OCI-LY1 (cell line): ENCODE measurements around the gene ZNF296.

ENCODE experiments used
- H2AFZ ChIP-seq: fragments of 200-600 bp; sonication (generic), shearing (Covaris generic); 2 replicates; pipeline ENCODE4 v1.6.0; 2014; ENCODE audit warnings: antibody characterized with exemption, mild to moderate bottlenecking, low read length
- H3F3A ChIP-seq: fragments of 200-600 bp; sonication (generic), shearing (Covaris generic); 2 replicates; pipeline ENCODE4 v1.6.0; 2014; ENCODE audit warnings: mild to moderate bottlenecking, antibody characterized with exemption, low read length, moderate library complexity; ENCODE audit not compliant: insufficient read depth
- H3K27ac ChIP-seq: fragments of 200-600 bp; sonication (generic); 2 replicates; pipeline ENCODE4 v1.5.1; 2014; ENCODE audit warnings: low read length, mixed run types, mild to moderate bottlenecking, low read depth; ENCODE audit not compliant: poor library complexity, severe bottlenecking
- H3K27me3 ChIP-seq: fragments of 200-600 bp; sonication (generic); 2 replicates; pipeline ENCODE4 v1.6.0; 2014; ENCODE audit warnings: antibody characterized with exemption, mild to moderate bottlenecking, low read length, moderate library complexity; ENCODE audit not compliant: insufficient read depth
- H3K36me3 ChIP-seq: fragments of 200-600 bp; sonication (generic); 2 replicates; pipeline ENCODE4 v1.6.1; 2014; ENCODE audit warnings: mild to moderate bottlenecking, antibody characterized with exemption, low read length, moderate library complexity, mixed read lengths; ENCODE audit not compliant: insufficient read depth
- H3K4me1 ChIP-seq: fragments of 200-600 bp; sonication (generic); 2 replicates; pipeline ENCODE4 v1.5.1; 2014; ENCODE audit warnings: mild to moderate bottlenecking, low read length, moderate library complexity; ENCODE audit not compliant: insufficient read depth, severe bottlenecking
- H3K4me2 ChIP-seq: fragments of 200-600 bp; sonication (generic), shearing (Covaris generic); 2 replicates; pipeline ENCODE4 v1.6.1; 2014; ENCODE audit warnings: low read length
- H3K4me3 ChIP-seq: fragments of 200-600 bp; sonication (generic); 2 replicates; pipeline ENCODE4 v1.5.1; 2014; ENCODE audit warnings: low read length, low read depth, mild to moderate bottlenecking, mixed read lengths; ENCODE audit not compliant: poor library complexity, severe bottlenecking
- H3K79me2 ChIP-seq: fragments of 200-600 bp; shearing (Covaris generic); 2 replicates; pipeline ENCODE4 v1.6.1; 2016; ENCODE audit warnings: mixed run types, low read length, mixed read lengths; ENCODE audit not compliant: insufficient read depth
- H3K9ac ChIP-seq: fragments of 200-600 bp; sonication (generic), shearing (Covaris generic); 2 replicates; pipeline ENCODE4 v1.6.1; 2014; ENCODE audit warnings: mild to moderate bottlenecking, low read length, mixed read lengths
- H3K9me2 ChIP-seq: fragments of 200-600 bp; sonication (generic), shearing (Covaris generic); 2 replicates; pipeline ENCODE4 v1.6.1; 2014; ENCODE audit warnings: low read depth, mild to moderate bottlenecking, low read length, mixed read lengths
- H3K9me3 ChIP-seq: fragments of 200-600 bp; shearing (Covaris generic); 2 replicates; pipeline ENCODE4 v1.6.1; 2014; ENCODE audit warnings: low read length, mixed read lengths
- H4K20me1 ChIP-seq: fragments of 200-600 bp; sonication (generic), shearing (Covaris generic); 2 replicates; pipeline ENCODE4 v1.6.0; 2016; ENCODE audit warnings: mild to moderate bottlenecking, low read length; ENCODE audit not compliant: insufficient read depth
- CTCF ChIP-seq: fragments of 200-600 bp; sonication (generic), shearing (Covaris generic); IDR thresholded peaks from 2 replicates; pipeline ENCODE4 v1.5.1; 2017; ENCODE audit warnings: mild to moderate bottlenecking, antibody characterized with exemption, low read length, moderate library complexity, mixed read lengths
- EZH2 ChIP-seq: fragments of 200-600 bp; sonication (generic), shearing (Covaris generic); IDR thresholded peaks from 2 replicates; pipeline ENCODE4 v1.8.0; 2017; ENCODE audit warnings: borderline replicate concordance, mixed run types, mild to moderate bottlenecking, antibody characterized with exemption, low read length, moderate library complexity, mixed read lengths

ZNF296 gene

GRCh38 chr19:45101806-45102205, 25.5 kb upstream of the ZNF296 start:
- Histone ChIP-seq H3K9me3 (no peaks in the 10 kb centered on the region), H3K4me3 (no peak overlapping the region), H3K9ac (no peak overlapping the region), H4K20me1 (no peaks in the 10 kb centered on the region), H3K9me2 (no peaks in the 10 kb centered on the region), H3F3A (no peaks in the 10 kb centered on the region), H3K27me3 (no peaks in the 10 kb centered on the region), H3K36me3 (peaks cover 11% of the 10 kb centered on the region), H3K27ac (no peak overlapping the region), H2AFZ (no peak overlapping the region), H3K4me1 (peaks cover 56% of the 10 kb centered on the region), H3K4me2 (no peak overlapping the region), H3K79me2 (peaks cover 3% of the 10 kb centered on the region; the same call in 1 of the 2 replicates)
- TF ChIP-seq EZH2 (no peak), CTCF (no peak)

- no peak overlapping the region for H2AFZ ChIP-seq
- no peaks in the 10 kb centered on the region for H3K9me3 ChIP-seq
- no peak overlapping the region for H3K4me2 ChIP-seq
- H3K36me3 ChIP-seq = peaks cover 11% of the 10 kb centered on the region
- peaks cover 13% of the 10 kb centered on the region for H3K79me2 ChIP-seq
- peak overlapping the region; percentile 25 for H3K27ac ChIP-seq
- no peak for TF ChIP-seq CTCF
- no peak for TF ChIP-seq EZH2
- H3K4me1 ChIP-seq = peaks cover 58% of the 10 kb centered on the region
- H3K4me3 ChIP-seq = no peak overlapping the region
- no peaks in the 10 kb centered on the region for H3K9me2 ChIP-seq
- H4K20me1 ChIP-seq = no peaks in the 10 kb centered on the region
- no peaks in the 10 kb centered on the region for H3F3A ChIP-seq
- no peaks in the 10 kb centered on the region for H3K27me3 ChIP-seq
- H3K9ac ChIP-seq = no peak overlapping the region
These were observed 24.6 kb upstream of the ZNF296 start for GRCh38 chr19:45100846-45101252.

- H3K9me3 ChIP-seq = no peaks in the 10 kb centered on the region
- peaks cover 11% of the 10 kb centered on the region for H3K36me3 ChIP-seq
- no peak overlapping the region for H3K4me2 ChIP-seq
- H3F3A ChIP-seq = no peaks in the 10 kb centered on the region
- no peaks in the 10 kb centered on the region for H3K9me2 ChIP-seq
- H3K27ac ChIP-seq = no peak overlapping the region
- no peak overlapping the region for H3K4me3 ChIP-seq
- H3K79me2 ChIP-seq = peaks cover 19% of the 10 kb centered on the region
- H2AFZ ChIP-seq = no peak overlapping the region
- no peaks in the 10 kb centered on the region for H3K27me3 ChIP-seq
- no peak for TF ChIP-seq CTCF
- TF ChIP-seq EZH2 = no peak
- no peaks in the 10 kb centered on the region for H4K20me1 ChIP-seq
- no peak overlapping the region for H3K9ac ChIP-seq
- H3K4me1 ChIP-seq = peaks cover 64% of the 10 kb centered on the region
These were observed 23.9 kb upstream of the ZNF296 start for GRCh38 chr19:45100201-45100600.
